ENCODE results near the gene UBE2E3. TPM values are rescaled to one million over a fixed set of nuclear protein-coding genes. Genes with fewer than 3 reads are reported as not detected.

The UBE2E3 gene
- total and polyA plus RNA-seq, 8 donors: 11.9 to 560 (median 83.8) TPM

DNA sequence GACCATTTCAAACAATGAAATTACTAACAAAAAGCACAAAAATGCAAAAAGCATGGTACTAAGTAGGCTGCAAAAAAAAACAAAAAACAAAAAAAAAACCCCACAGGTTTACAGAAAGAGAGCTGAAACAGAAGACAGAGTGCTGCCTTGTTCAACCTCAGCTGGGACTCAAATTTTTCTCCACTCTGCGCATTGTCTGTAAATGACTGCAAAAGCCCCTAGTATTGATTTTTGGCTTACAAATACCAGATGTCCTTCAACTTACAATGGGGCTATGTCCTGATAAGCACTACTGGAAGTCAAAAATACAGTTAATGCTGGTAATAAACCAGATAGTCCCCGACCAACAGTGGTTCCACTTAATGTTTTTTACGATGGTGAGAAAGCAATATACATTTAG lies 42.2 kb downstream of the UBE2E3 start:
- Histone ChIP-seq H3K27ac (no peak overlapping the region), H3K9me3 (no peaks in the 10 kb centered on the region), H3K36me3 (no peaks in the 10 kb centered on the region), H3K4me3 (no peak overlapping the region), H3K4me1 (peaks cover 0 to 20% (median 12%) of the 10 kb centered on the region in 4 donors), H3K27me3 (no peaks in the 10 kb centered on the region)
- 85 to 95% (median 88%) methylated on average over 3 of the region's 3 CpGs for WGBS, 5 donors
- no peak for DNase-seq
- intact Hi-C loops (cut with DNase I; ENCODE audit: low total_unique reads): no loop called here
- TF ChIP-seq POLR2A (IDR thresholded peaks at IDR 0.05) (no peak), EP300 (IDR thresholded peaks at IDR 0.05) (no peak), POLR2AphosphoS5 (IDR thresholded peaks at IDR 0.05) (no peak)
- TF ChIP-seq, protein P1, sequence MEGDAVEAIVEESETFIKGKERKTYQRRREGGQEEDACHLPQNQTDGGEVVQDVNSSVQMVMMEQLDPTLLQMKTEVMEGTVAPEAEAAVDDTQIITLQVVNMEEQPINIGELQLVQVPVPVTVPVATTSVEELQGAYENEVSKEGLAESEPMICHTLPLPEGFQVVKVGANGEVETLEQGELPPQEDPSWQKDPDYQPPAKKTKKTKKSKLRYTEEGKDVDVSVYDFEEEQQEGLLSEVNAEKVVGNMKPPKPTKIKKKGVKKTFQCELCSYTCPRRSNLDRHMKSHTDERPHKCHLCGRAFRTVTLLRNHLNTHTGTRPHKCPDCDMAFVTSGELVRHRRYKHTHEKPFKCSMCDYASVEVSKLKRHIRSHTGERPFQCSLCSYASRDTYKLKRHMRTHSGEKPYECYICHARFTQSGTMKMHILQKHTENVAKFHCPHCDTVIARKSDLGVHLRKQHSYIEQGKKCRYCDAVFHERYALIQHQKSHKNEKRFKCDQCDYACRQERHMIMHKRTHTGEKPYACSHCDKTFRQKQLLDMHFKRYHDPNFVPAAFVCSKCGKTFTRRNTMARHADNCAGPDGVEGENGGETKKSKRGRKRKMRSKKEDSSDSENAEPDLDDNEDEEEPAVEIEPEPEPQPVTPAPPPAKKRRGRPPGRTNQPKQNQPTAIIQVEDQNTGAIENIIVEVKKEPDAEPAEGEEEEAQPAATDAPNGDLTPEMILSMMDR (IDR thresholded peaks at IDR 0.05): no peak

DNA sequence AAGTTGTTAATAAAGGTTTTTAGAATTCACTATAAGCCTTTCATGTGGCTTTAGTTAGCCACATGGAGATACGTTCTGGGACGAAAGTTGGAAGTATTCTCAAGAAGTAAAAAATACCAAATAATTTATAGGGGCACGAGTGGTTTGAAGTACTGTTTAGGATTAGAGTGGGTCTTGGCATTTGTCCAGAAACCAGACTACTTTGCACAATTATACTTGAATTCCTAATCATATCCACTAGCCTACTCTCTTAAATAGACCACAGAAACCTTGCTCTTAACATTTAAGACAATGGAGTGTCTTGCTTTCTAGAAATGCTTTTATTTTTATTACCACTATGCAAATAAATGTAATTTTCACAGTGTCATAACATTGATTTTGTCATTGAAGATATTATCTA lies 44.6 kb downstream of the UBE2E3 start:
- Histone ChIP-seq H3K27me3 (no peaks in the 10 kb centered on the region), H3K27ac (no peak overlapping the region), H3K9me3 (no peaks in the 10 kb centered on the region), H3K4me1 (peaks cover 0 to 13% (median 6%) of the 10 kb centered on the region in 4 donors), H3K4me3 (no peak overlapping the region), H3K36me3 (no peaks in the 10 kb centered on the region)
- DNase-seq: peak in 1 of 2 donors; percentile 14
- intact Hi-C loops (cut with DNase I; ENCODE audit: low total_unique reads): no loop called here
- TF ChIP-seq POLR2AphosphoS5 (IDR thresholded peaks at IDR 0.05) (no peak), POLR2A (IDR thresholded peaks at IDR 0.05) (no peak), EP300 (IDR thresholded peaks at IDR 0.05) (no peak)
- TF ChIP-seq, protein P1 (IDR thresholded peaks at IDR 0.05): no peak
- WGBS, 5 donors: 54 to 78% (median 66%) methylated on average over 3 of the region's 3 CpGs

DNA sequence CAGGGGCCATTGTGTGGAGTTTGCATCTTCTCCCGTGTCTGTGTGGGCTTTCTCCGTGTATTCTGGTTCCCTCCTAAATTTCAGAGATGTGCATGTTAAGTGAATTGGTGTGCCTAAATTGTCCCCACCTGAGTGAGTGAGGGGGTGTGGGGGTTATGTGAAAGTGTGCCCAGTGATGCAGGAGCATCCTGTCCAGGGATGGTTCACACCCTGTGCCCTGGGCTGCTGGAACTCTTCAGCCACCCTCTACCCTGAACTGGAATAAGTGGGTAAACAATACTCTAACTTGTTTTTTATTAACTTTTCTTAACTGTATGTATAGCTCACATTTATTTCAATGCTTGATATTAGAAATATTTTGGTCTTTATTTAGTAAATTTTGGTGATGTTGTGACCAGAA lies 56.0 kb downstream of the UBE2E3 start:
- Histone ChIP-seq H3K36me3 (no peaks in the 10 kb centered on the region), H3K4me3 (no peak overlapping the region), H3K27me3 (no peaks in the 10 kb centered on the region), H3K27ac (no peak overlapping the region), H3K9me3 (no peaks in the 10 kb centered on the region), H3K4me1 (peaks cover 0 to 5% (median 0%) of the 10 kb centered on the region in 4 donors)
- 95 to 99% (median 98%) methylated on average over 2 of the region's 2 CpGs for WGBS, 5 donors
- intact Hi-C loops (cut with DNase I; ENCODE audit: low total_unique reads): no loop called here
- no peak for DNase-seq
- TF ChIP-seq, protein P1 (IDR thresholded peaks at IDR 0.05): no peak
- no peak for TF ChIP-seq POLR2AphosphoS5 (IDR thresholded peaks at IDR 0.05)
- no peak for TF ChIP-seq POLR2A (IDR thresholded peaks at IDR 0.05)
- TF ChIP-seq EP300 (IDR thresholded peaks at IDR 0.05): no peak

- no peaks in the 10 kb centered on the region for H3K27me3 ChIP-seq
- no peaks in the 10 kb centered on the region for H3K9me3 ChIP-seq
- 76 to 84% (median 82%) methylated on average over 4 of the region's 4 CpGs for WGBS, 5 donors
- intact Hi-C loops (cut with DNase I; ENCODE audit: low total_unique reads): no loop called here
- no peak overlapping the region for H3K27ac ChIP-seq
- no peaks in the 10 kb centered on the region for H3K4me1 ChIP-seq
- TF ChIP-seq, protein P1 (IDR thresholded peaks at IDR 0.05): no peak
- TF ChIP-seq EP300 (IDR thresholded peaks at IDR 0.05) (no peak), POLR2AphosphoS5 (IDR thresholded peaks at IDR 0.05) (no peak), POLR2A (IDR thresholded peaks at IDR 0.05) (no peak)
- no peak for DNase-seq
- no peak overlapping the region for H3K4me3 ChIP-seq
- H3K36me3 ChIP-seq: no peaks in the 10 kb centered on the region
Measured at GRCh38 chr2:181036848-181037603, 56.6 kb downstream of the UBE2E3 start.
